A549 (cell line): Measurements from ENCODE around the gene ARVCF. TPM values are rescaled to one million over a fixed set of nuclear protein-coding genes. Genes with fewer than 3 reads are reported as not detected.
"Not testable (repeated sequence)": the region's sequence is repeated elsewhere in the genome, so short reads cannot be mapped to it uniquely, and the experiment has no call there.

ENCODE experiments used
- ATAC-seq, 2 experiments: fragments of 200-7000 bp in 1 of 2; fragments of >200 bp in 1 of 2; cut with Nextera tagmentation in 1 of 2; cut with Tn5 transposase in 1 of 2; 3 replicates each; pipeline versions ENCODE4 v1.8.0 to v1.9.1; 2018 to 2020; ENCODE audit warnings: mild to moderate bottlenecking in 1 of 2, moderate library complexity in 1 of 2
- CTCF ChIA-PET: fragments of 300-600 bp; sonication (Branson Sonifier 250); formaldehyde crosslinking; extraction: SDS; loops from one replicate; lab custom pipeline; 2021; ENCODE audit warnings: antibody characterized with exemption, inconsistent platforms; lab: Yijun Ruan, JAX
- POLR2A ChIA-PET: fragments of 350-600 bp; formaldehyde crosslinking; extraction: SDS; loops from one replicate; lab custom pipeline; 2021; ENCODE audit warnings: antibody characterized with exemption, inconsistent platforms; lab: Yijun Ruan, JAX
- DNase-seq, 2 experiments: peaks; one replicate each; pipeline versions ENCODE4 v3.0.0 to v3.0.0-alpha.2; 2011 to 2016; ENCODE audit warnings: low read depth in 1 of 2, low spot score in 1 of 2
- FAIRE-seq: peaks from 2 replicates; lab custom pipeline; 2011; peaks lifted over from hg19 to GRCh38; lab: Jason Lieb, UNC
- H3K27ac ChIP-seq, 2 experiments: fragments of >200 bp; sonication (Bioruptor Twin); formaldehyde crosslinking; 3 replicates each; pipeline ENCODE4 v1.5.1; 2016 to 2017
- H3K4me1 ChIP-seq: fragments of >200 bp; sonication (Bioruptor Twin); formaldehyde crosslinking; 3 replicates; pipeline ENCODE4 v1.6.1; 2016
- H3K4me2 ChIP-seq: fragments of >200 bp; sonication (Bioruptor Twin); formaldehyde crosslinking; 3 replicates; pipeline ENCODE4 v1.6.1; 2016
- H3K4me3 ChIP-seq: fragments of >200 bp; sonication (Bioruptor Twin); formaldehyde crosslinking; 3 replicates; pipeline ENCODE4 v1.5.1; 2016
- H3K9me3 ChIP-seq: fragments of >200 bp; sonication (Bioruptor Twin); formaldehyde crosslinking; 3 replicates; pipeline ENCODE4 v1.6.1; 2016
- BHLHE40 ChIP-seq: IDR thresholded peaks from 2 replicates; pipeline ENCODE4 v1.6.1; 2012; ENCODE audit warnings: low read depth, low read length, inconsistent platforms
- ELK1 ChIP-seq: fragments of 150-350 bp; IDR thresholded peaks from 2 replicates; pipeline ENCODE4 v1.6.1; 2014; ENCODE audit warnings: low read depth, mild to moderate bottlenecking, low read length
- EP300 ChIP-seq, 2 experiments: fragments of >200 bp; sonication (Bioruptor Twin); formaldehyde crosslinking; IDR thresholded peaks; 2 replicates in 1 of 2; 3 replicates in 1 of 2; pipeline ENCODE4 v1.6.1; 2016 to 2017
- FOSB ChIP-seq: fragments of 250-450 bp; sonication (Bioruptor Pico); IDR thresholded peaks from 2 replicates; pipeline ENCODE4 v1.5.0; 2020; ENCODE audit warnings: mild to moderate bottlenecking, moderate library complexity
- HOXB5 ChIP-seq: fragments of 250-450 bp; sonication (Bioruptor Pico); IDR thresholded peaks from 2 replicates; pipeline ENCODE4 v1.5.0; 2020; ENCODE audit warnings: mild to moderate bottlenecking, moderate library complexity
- KDM1A ChIP-seq: fragments of 200-600 bp; sonication (generic); IDR thresholded peaks from 2 replicates; pipeline ENCODE4 v1.6.1; 2016; ENCODE audit warnings: low read depth, mild to moderate bottlenecking
- NR3C1 ChIP-seq: fragments of >200 bp; sonication (Bioruptor Twin); formaldehyde crosslinking; IDR thresholded peaks from 3 replicates; pipeline ENCODE4 v1.6.1; 2017
- RAD21 ChIP-seq, 2 experiments: fragments of >200 bp in 1 of 2; sonication (Bioruptor Twin) in 1 of 2; formaldehyde crosslinking in 1 of 2; IDR thresholded peaks in 1 of 2; conservative IDR thresholded peaks in 1 of 2; 2 replicates in 1 of 2; 3 replicates in 1 of 2; pipeline ENCODE4 v1.6.1; 2012 to 2018; ENCODE audit warnings: inconsistent platforms in 1 of 2
- REST ChIP-seq: fragments of 200-600 bp; sonication (generic); IDR thresholded peaks from 2 replicates; pipeline ENCODE4 v1.6.1; 2016; ENCODE audit warnings: antibody characterized with exemption, mild to moderate bottlenecking, moderate library complexity
- SMC3 ChIP-seq: fragments of >200 bp; sonication (Bioruptor Twin); formaldehyde crosslinking; IDR thresholded peaks from 3 replicates; pipeline ENCODE4 v1.6.1; 2018; ENCODE audit warnings: inconsistent platforms
- SREBF2 ChIP-seq: fragments of 450-650 bp; IDR thresholded peaks from 2 replicates; pipeline ENCODE4 v1.6.1; 2014; ENCODE audit warnings: mild to moderate bottlenecking, moderate library complexity
- TFCP2L1 ChIP-seq: fragments of 250-450 bp; sonication (Bioruptor Pico); IDR thresholded peaks from 2 replicates; pipeline ENCODE4 v1.5.0; 2021; ENCODE audit warnings: mild to moderate bottlenecking
- ZFP36 ChIP-seq: fragments of 450-650 bp; IDR thresholded peaks from 2 replicates; pipeline ENCODE4 v1.6.1; 2014; ENCODE audit warnings: borderline replicate concordance; ENCODE audit not compliant: partially characterized antibody
- WGBS: methylation state at CpG from one replicate; pipeline ENCODE4 v1.1.6; 2017; ENCODE audit errors: missing lambda C conversion rate; 5-methylcytosine and 5-hydroxymethylcytosine counted together
- polyA plus RNA-seq, 4 experiments: library from polyadenylated mRNA; depleted of rRNA in 3 of 4; stranded (reverse); fragments of >200 nt; fragmentation: RNase III in 1 of 4; extraction: RNeasy Plus Mini Kit Qiagen cat#74134 plus additional on column Dnase treatment in 1 of 4; gene quantifications; 2 replicates in 3 of 4; 3 replicates in 1 of 4; pipeline ENCODE4 v1.2.3, GENCODE V29; 2011 to 2017
- TF ChIP-seq, protein P1 (sequence below): fragments of >200 bp; sonication (Bioruptor Twin); formaldehyde crosslinking; IDR thresholded peaks from 3 replicates; pipeline ENCODE4 v1.5.1; 2016

The ARVCF gene
- polyA plus RNA-seq, 2 of the 4 experiments (the other 2 are of a cell fraction), result 0.81 to 2.1 TPM

- CTCF ChIA-PET, result no interaction called here
- FAIRE-seq, result no peak
- Histone ChIP-seq H3K27ac (no peak overlapping the region), H3K4me1 (no peaks in the 10 kb centered on the region), H3K9me3 (no peaks in the 10 kb centered on the region), H3K4me2 (no peak overlapping the region), H3K4me3 (no peak overlapping the region)
- no peak for TF ChIP-seq FOSB (CRISPR knock-in tag)
- TF ChIP-seq KDM1A, result no peak
- no peak for TF ChIP-seq SMC3
- TF ChIP-seq NR3C1, result no peak
- no peak for TF ChIP-seq ZFP36
- no peak for TF ChIP-seq TFCP2L1 (CRISPR knock-in tag)
- no peak for TF ChIP-seq HOXB5
- no peak for TF ChIP-seq SREBF2
- no peak for TF ChIP-seq ELK1
- TF ChIP-seq REST, result no peak
- no peak for TF ChIP-seq RAD21 (conservative IDR thresholded peaks at IDR 0.05 in 1 of 2, IDR thresholded peaks at IDR 0.05 in 1 of 2)
- no peak for TF ChIP-seq BHLHE40
- no peak for ATAC-seq
- WGBS, result 86% methylated on average over 7 of the region's 7 CpGs
- POLR2A ChIA-PET, result no interaction called here
- DNase-seq, result no peak
Measured at GRCh38 chr22:19927696-19928095, 88.9 kb downstream of the ARVCF start.

DNA sequence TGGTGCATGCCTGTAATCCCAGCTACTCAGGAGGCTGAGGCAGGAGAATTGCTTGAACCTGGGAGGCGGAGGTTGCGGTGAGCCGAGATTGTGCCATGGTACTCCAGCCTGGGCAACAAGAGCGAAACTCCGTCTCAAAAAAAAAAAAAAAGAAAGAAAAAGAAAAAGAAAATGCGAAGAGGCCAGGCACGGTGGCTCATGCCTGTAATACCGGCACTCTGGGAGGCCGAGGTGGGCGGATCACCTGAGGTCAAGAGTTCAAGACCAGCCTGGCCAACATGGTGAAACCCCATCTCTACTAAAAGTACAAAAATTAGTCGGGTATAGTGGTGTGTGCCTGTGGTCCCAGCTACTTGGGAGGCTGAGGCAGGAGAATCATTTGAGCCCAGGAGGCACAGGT, 90.6 kb downstream of the ARVCF start:
- ATAC-seq, H3K9me3 ChIP-seq, H3K4me1 ChIP-seq, DNase-seq, H3K4me2 ChIP-seq, POLR2A ChIA-PET, FAIRE-seq, H3K4me3 ChIP-seq, H3K27ac ChIP-seq: not testable (repeated sequence)
- 78% methylated on average over 11 of the region's 11 CpGs for WGBS
- CTCF ChIA-PET, result interaction anchor here (1.3 to 2.4 kb wide), 2 partner anchors 15 to 195 kb away, joined by 5 to 15 read pairs; no protein-coding TSS in a partner anchor

DNA sequence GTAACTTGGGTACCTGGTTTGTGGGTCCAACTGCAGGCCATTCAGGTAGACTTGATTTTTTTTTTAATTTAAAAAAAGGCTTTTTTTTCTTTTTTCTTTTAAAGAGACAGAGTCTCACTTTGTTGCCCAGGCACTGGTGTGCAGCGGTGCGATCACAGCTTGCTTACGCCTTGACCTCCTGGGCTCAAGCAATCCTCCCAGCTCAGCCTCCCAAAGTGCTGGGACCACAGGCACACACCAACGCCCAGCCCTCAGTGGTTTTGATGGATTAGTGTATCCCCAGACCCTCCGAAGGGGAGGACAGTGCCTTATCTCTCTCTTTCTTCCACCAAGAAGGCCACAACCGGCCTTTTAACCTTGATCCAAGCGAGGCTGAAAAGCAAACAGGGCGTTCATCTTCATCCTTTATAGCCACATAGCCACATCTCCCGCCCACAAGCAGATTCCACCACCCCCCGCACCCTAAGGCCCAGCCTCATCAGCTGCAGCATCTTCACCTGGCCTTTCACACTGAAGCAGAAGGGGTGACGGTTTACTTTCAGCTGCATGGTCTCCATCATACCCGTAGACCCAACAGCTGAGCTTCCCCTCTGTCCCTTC, 92.6 kb downstream of the ARVCF start:
- 86% methylated on average over 12 of the region's 12 CpGs for WGBS
- no peak for TF ChIP-seq EP300 (IDR thresholded peaks at IDR 0.05)
- TF ChIP-seq, protein P1, sequence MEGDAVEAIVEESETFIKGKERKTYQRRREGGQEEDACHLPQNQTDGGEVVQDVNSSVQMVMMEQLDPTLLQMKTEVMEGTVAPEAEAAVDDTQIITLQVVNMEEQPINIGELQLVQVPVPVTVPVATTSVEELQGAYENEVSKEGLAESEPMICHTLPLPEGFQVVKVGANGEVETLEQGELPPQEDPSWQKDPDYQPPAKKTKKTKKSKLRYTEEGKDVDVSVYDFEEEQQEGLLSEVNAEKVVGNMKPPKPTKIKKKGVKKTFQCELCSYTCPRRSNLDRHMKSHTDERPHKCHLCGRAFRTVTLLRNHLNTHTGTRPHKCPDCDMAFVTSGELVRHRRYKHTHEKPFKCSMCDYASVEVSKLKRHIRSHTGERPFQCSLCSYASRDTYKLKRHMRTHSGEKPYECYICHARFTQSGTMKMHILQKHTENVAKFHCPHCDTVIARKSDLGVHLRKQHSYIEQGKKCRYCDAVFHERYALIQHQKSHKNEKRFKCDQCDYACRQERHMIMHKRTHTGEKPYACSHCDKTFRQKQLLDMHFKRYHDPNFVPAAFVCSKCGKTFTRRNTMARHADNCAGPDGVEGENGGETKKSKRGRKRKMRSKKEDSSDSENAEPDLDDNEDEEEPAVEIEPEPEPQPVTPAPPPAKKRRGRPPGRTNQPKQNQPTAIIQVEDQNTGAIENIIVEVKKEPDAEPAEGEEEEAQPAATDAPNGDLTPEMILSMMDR, result no peak
- TF ChIP-seq, all 56 proteins: peak for 0
- ChIA-PET CTCF (interaction anchor here (0.6 to 1.8 kb wide), 2 partner anchors 10 to 193 kb away, joined by 3 to 6 read pairs; no protein-coding TSS in a partner anchor), POLR2A (interaction anchor here (0.6 kb wide), 1 partner anchor 14 kb away, joined by 8 read pairs; no protein-coding TSS in a partner anchor)
- no peak overlapping the region for H3K4me2 ChIP-seq
- FAIRE-seq, result no peak
- no peaks in the 10 kb centered on the region for H3K4me1 ChIP-seq
- ATAC-seq, result no peak
- no peak overlapping the region for H3K27ac ChIP-seq
- no peaks in the 10 kb centered on the region for H3K9me3 ChIP-seq
- no peak for DNase-seq
- no peak overlapping the region for H3K4me3 ChIP-seq
